WERI-Rb-1 (cell line): Measurements from ENCODE around the gene DIDO1.

Source experiments
- DNase-seq: peaks from one replicate; pipeline ENCODE4 v3.0.0-alpha.2; 2020
- H3K27ac ChIP-seq: fragments of 250-450 bp; sonication (Bioruptor Pico); 2 replicates; pipeline ENCODE4 v1.5.1; 2020; ENCODE audit warnings: mild to moderate bottlenecking, moderate library complexity
- H3K27me3 ChIP-seq: fragments of 250-450 bp; sonication (Bioruptor Pico); 2 replicates; pipeline ENCODE4 v1.5.1; 2021; ENCODE audit warnings: mild to moderate bottlenecking, low read depth, moderate library complexity; ENCODE audit not compliant: insufficient read depth, severe bottlenecking
- H3K36me3 ChIP-seq: fragments of 250-450 bp; sonication (Bioruptor Pico); 2 replicates; pipeline ENCODE4 v1.5.1; 2020; ENCODE audit warnings: mild to moderate bottlenecking, moderate library complexity
- H3K4me3 ChIP-seq: 2 replicates; pipeline ENCODE4 v1.5.1; 2011; ENCODE audit warnings: low read depth, mild to moderate bottlenecking, control low read depth, low read length
- H3K9me3 ChIP-seq: fragments of 250-450 bp; sonication (Bioruptor Pico); 2 replicates; pipeline ENCODE4 v1.5.1; 2021; ENCODE audit warnings: mild to moderate bottlenecking, moderate library complexity; ENCODE audit not compliant: severe bottlenecking
- CTCF ChIP-seq: IDR thresholded peaks from 2 replicates; pipeline ENCODE4 v1.5.1; 2011; ENCODE audit warnings: low read depth, mild to moderate bottlenecking, control low read depth, inconsistent platforms, low read length

The DIDO1 gene

DNA sequence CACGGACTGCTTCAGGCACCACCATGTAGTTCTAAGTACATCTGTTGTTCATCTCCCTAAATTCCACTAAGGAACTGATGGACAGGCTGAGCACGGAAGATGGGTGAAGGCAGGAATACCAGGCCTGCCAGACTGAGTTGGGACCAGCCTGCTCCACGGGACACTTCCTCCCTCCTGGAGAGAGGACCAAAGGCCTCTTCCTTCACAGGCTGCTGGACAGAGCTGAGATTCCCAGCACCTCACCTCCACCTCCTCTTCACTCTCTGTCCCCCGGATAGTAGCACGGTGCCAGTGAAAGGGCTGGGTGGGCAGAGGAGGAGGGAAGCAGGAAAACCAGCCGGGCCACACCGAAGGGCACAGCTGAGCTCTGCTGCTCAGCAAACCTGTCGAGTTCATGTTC, 41.7 kb downstream of the DIDO1 start:
- no peak overlapping the region for H3K4me3 ChIP-seq
- no peaks in the 10 kb centered on the region for H3K9me3 ChIP-seq
- peaks cover 59% of the 10 kb centered on the region for H3K36me3 ChIP-seq
- no peak for TF ChIP-seq CTCF
- H3K27me3 ChIP-seq: no peaks in the 10 kb centered on the region
- H3K27ac ChIP-seq: no peak overlapping the region
- DNase-seq: no peak

DNA sequence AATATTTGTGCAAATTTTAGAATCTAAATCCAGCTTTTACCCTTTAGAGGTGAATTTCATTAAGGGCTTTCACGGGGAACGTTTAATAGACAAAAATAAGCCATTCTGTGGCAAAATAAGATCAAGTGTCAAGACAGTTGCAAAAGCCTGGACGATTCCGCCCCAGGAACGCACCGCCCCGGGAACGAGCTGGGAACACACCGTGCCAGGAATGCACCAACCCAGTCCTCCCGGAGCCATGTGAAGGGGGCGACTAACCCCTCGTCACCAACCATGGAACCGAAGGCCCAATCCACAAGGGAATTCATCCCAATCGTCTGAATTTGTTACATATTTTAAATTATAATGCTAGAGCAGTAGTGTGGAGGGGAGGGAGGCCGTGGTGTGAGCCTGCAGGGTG, 43.9 kb downstream of the DIDO1 start:
- H3K36me3 ChIP-seq: peaks cover 38% of the 10 kb centered on the region
- H3K27me3 ChIP-seq: no peaks in the 10 kb centered on the region
- no peak overlapping the region for H3K27ac ChIP-seq
- no peak for TF ChIP-seq CTCF
- no peak overlapping the region for H3K4me3 ChIP-seq
- DNase-seq: no peak
- no peaks in the 10 kb centered on the region for H3K9me3 ChIP-seq

DNA sequence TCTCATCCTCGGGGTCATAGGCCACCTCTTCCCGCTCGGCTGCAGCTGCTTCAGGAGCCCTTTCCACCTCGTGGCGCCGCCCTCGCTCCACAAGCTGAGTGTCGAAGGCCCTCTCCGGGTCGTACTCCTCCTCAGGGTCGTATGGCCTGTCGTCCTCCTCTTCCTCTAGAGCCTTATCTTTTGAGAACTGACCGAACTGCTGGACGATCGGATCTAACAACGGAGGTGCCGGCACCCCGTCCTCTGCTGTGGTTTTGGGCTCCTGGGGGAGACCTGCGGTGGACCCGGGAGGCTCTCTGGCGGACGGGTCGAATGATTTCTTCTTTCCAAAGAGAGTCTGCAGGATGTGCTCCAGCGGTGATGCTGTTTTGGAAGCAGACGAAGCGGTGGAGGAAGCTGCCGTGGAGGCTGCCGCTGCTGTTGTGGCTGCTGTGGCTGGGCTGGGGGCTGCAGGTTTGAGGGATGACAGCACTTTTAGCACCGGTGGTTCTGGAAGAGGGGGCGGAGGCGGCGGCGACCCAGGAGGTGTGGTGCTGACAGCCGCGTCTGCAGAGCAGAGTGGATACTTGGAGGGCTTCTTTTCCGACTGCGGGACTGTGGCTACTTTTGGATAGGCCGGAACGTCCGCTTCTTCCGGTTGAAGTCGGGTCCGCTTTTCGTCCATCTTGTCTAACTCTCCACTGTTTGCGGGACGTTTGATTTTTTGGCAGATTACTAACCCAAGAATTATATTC, 44.5 kb downstream of the DIDO1 start:
- Histone ChIP-seq H3K9me3 (no peaks in the 10 kb centered on the region), H3K36me3 (peaks cover 32% of the 10 kb centered on the region), H3K4me3 (no peak overlapping the region), H3K27me3 (no peaks in the 10 kb centered on the region), H3K27ac (no peak overlapping the region)
- TF ChIP-seq CTCF: no peak
- no peak for DNase-seq

- Histone ChIP-seq H3K36me3 (peaks cover 25% of the 10 kb centered on the region), H3K9me3 (no peaks in the 10 kb centered on the region), H3K27ac (no peak overlapping the region), H3K27me3 (no peaks in the 10 kb centered on the region), H3K4me3 (no peak overlapping the region)
- DNase-seq: no peak
- no peak for TF ChIP-seq CTCF
These were observed 45.2 kb downstream of the DIDO1 start for GRCh38 chr20:62880935-62881661.

DNA sequence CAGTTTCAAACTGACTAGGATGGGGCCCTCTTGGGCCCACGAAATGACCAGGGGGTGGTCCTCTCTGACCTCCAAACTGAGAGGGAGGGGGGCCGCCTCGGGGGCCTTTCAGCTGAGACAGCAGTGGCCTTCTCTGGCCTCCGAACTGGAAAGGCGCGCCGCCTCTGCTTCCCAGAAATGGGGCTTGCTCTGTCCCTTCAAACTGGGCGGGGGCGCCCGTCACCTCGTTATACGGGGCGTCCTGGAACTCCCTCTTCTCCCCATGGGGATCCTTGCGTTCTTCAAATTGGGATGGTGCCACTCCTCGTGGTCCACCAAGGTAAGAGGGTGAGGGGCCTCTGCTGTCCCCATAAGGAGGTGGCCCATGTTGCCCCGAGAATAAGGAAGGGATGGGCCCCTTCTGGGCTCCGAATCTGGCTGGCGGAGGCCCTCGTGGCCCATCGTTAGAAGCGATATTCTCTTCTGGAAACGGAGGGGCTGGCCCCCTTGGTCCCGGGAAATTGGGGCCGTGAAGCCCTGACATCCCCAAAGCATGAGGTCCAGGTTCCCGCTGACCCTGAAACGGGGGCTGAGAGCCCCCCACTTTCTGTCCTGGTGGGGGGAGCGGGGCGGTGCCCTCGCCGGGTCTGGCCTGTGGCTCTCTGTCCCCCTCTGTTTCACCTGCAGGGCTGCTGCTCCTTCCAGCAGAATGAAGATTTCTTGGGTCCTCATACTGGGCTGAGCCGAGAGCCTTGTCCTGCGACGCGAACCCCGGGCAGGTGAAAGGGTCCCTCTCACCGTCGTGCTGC, 46.0 kb downstream of the DIDO1 start:
- Histone ChIP-seq H3K27ac (no peak overlapping the region), H3K27me3 (no peaks in the 10 kb centered on the region), H3K9me3 (no peaks in the 10 kb centered on the region), H3K36me3 (peaks cover 23% of the 10 kb centered on the region), H3K4me3 (no peak overlapping the region)
- no peak for TF ChIP-seq CTCF
- no peak for DNase-seq
